CD4-positive, CD25-positive, alpha-beta regulatory T cell (primary cell): Measurements from ENCODE around the gene SAE1. TPM values are rescaled to one million over a fixed set of nuclear protein-coding genes. Genes with fewer than 3 reads are reported as not detected.
A peak's percentile ranks its signal among the peaks of the same experiment; 100 is the strongest.

Source experiments
- ATAC-seq, 2 donors: fragments of 150-1000 bp; cut with Tn5 transposase; one replicate each; pipeline ENCODE4 v1.10.0; 2021; ENCODE audit warnings: low read depth in 2 of 2, moderate number of reproducible peaks in 2 of 2, moderate library complexity in 1 of 2
- DNase-seq, 3 donors: peaks; one replicate each; pipeline versions ENCODE4 v3.0.0 to v3.0.0-alpha.2; 2012 to 2022; ENCODE audit warnings: mixed read lengths in 1 of 3
- H3K27ac ChIP-seq: one replicate; pipeline ENCODE4 v1.7.0; 2013; ENCODE audit warnings: mild to moderate bottlenecking, low read length; ENCODE audit not compliant: insufficient read depth, poor library complexity, severe bottlenecking
- H3K27me3 ChIP-seq: one replicate; pipeline ENCODE4 v1.7.0; 2013; ENCODE audit warnings: low read length; ENCODE audit not compliant: control insufficient read depth, insufficient read depth
- H3K36me3 ChIP-seq: one replicate; pipeline ENCODE4 v1.7.0; 2013; ENCODE audit warnings: mild to moderate bottlenecking, low read length, moderate library complexity; ENCODE audit not compliant: control insufficient read depth, insufficient read depth
- H3K4me1 ChIP-seq: 2 replicates; pipeline ENCODE4 v1.7.0; 2013; ENCODE audit warnings: mild to moderate bottlenecking, low read length; ENCODE audit not compliant: insufficient read depth, control insufficient read depth, poor library complexity, severe bottlenecking
- H3K4me3 ChIP-seq: one replicate; pipeline ENCODE4 v1.7.0; 2013; ENCODE audit warnings: low read depth, mild to moderate bottlenecking, low read length, moderate library complexity
- H3K9me3 ChIP-seq, 2 experiments: 1 replicate in 1 of 2; 2 replicates in 1 of 2; pipeline ENCODE4 v1.7.0; 2013; ENCODE audit warnings: low read length in 2 of 2, mild to moderate bottlenecking in 1 of 2, moderate library complexity in 1 of 2; ENCODE audit not compliant: control insufficient read depth in 2 of 2
- H3K27ac Mint-ChIP-seq, 3 donors: one replicate each; pipeline ENCODE4 v1.8.0; 2020 to 2022; ENCODE audit warnings: mild to moderate bottlenecking in 3 of 3, mixed read lengths in 3 of 3, moderate library complexity in 2 of 3
- H3K27me3 Mint-ChIP-seq: one replicate; pipeline ENCODE4 v1.8.0; 2022; ENCODE audit warnings: mild to moderate bottlenecking, mixed read lengths
- H3K36me3 Mint-ChIP-seq: one replicate; pipeline ENCODE4 v1.8.0; 2020; ENCODE audit warnings: mixed read lengths
- H3K4me1 Mint-ChIP-seq, 4 donors: one replicate each; pipeline ENCODE4 v1.8.0; 2020 to 2022; ENCODE audit warnings: mixed read lengths in 4 of 4, mild to moderate bottlenecking in 1 of 4
- H3K4me3 Mint-ChIP-seq, 4 donors: one replicate each; pipeline ENCODE4 v1.8.0; 2020 to 2022; ENCODE audit warnings: mild to moderate bottlenecking in 4 of 4, mixed read lengths in 4 of 4, moderate library complexity in 3 of 4
- H3K9me3 Mint-ChIP-seq, 7 donors: one replicate each; pipeline ENCODE4 v1.8.0; 2020 to 2022; ENCODE audit warnings: mixed read lengths in 7 of 7, mild to moderate bottlenecking in 3 of 7, moderate library complexity in 2 of 7
- polyA plus RNA-seq, 4 donors: library from polyadenylated mRNA; unstranded; fragments of 300-500 nt; fragmentation: Illumina TruSeq; gene quantifications; one replicate each; pipeline ENCODE4 v1.2.3, GENCODE V29; 2021
- total RNA-seq: library from RNA; stranded (reverse); gene quantifications from one replicate; pipeline ENCODE4 v1.2.3, GENCODE V29; 2022

The SAE1 gene
- total and polyA plus RNA-seq, 5 donors from 2014 or later: 45.5 to 127 (median 110) TPM

GRCh38 chr19:47107202-47107952 is 23.3 kb upstream of the SAE1 start:
- H3K27ac ChIP-seq: peak overlapping the region; percentile 100
- no peaks in the 10 kb centered on the region for H3K9me3 ChIP-seq
- H3K4me3 ChIP-seq: peak overlapping the region; percentile 99
- Mint-ChIP-seq H3K4me3 (peak overlapping the region; percentile 90 to 100 (median 99)), H3K9me3 (peaks cover 0 to 3% (median 0%) of the 10 kb centered on the region in 7 donors), H3K36me3 (peaks cover 15% of the 10 kb centered on the region), H3K4me1 (peaks cover 27 to 74% (median 52%) of the 10 kb centered on the region in 4 donors), H3K27me3 (no peaks in the 10 kb centered on the region), H3K27ac (peak overlapping the region; percentile 95 to 100 (median 99))
- H3K36me3 ChIP-seq: peaks cover 5% of the 10 kb centered on the region
- peaks cover 72% of the 10 kb centered on the region for H3K4me1 ChIP-seq
- H3K27me3 ChIP-seq: no peaks in the 10 kb centered on the region
- DNase-seq (peak; percentile 20 to 75 (median 68)), ATAC-seq (peak; percentile 41 to 51)

GRCh38 chr19:47107953-47108746 is 22.5 kb upstream of the SAE1 start:
- Mint-ChIP-seq H3K36me3 (peaks cover 15% of the 10 kb centered on the region), H3K4me1 (peaks cover 28 to 69% (median 48%) of the 10 kb centered on the region in 4 donors), H3K9me3 (peaks cover 0 to 3% (median 0%) of the 10 kb centered on the region in 7 donors), H3K27ac (peak overlapping the region; percentile 95 to 100 (median 99)), H3K27me3 (peaks cover 3% of the 10 kb centered on the region), H3K4me3 (peak overlapping the region; percentile 90 to 100 (median 99))
- Histone ChIP-seq H3K36me3 (peaks cover 5% of the 10 kb centered on the region), H3K4me1 (peaks cover 66% of the 10 kb centered on the region), H3K27ac (peak overlapping the region; percentile 100), H3K9me3 (no peaks in the 10 kb centered on the region), H3K27me3 (no peaks in the 10 kb centered on the region), H3K4me3 (peak overlapping the region; percentile 99)
- ATAC-seq (no peak), DNase-seq (no peak)

- peak overlapping the region; percentile 99 for H3K4me3 ChIP-seq
- Mint-ChIP-seq H3K27me3 (peaks cover 12% of the 10 kb centered on the region), H3K4me3 (peak overlapping the region; percentile 90 to 100 (median 99)), H3K36me3 (peaks cover 19% of the 10 kb centered on the region), H3K27ac (peak overlapping the region; percentile 99 to 100 (median 100)), H3K4me1 (peaks cover 31 to 73% (median 53%) of the 10 kb centered on the region in 4 donors), H3K9me3 (peaks cover 0 to 3% (median 0%) of the 10 kb centered on the region in 7 donors)
- no peaks in the 10 kb centered on the region for H3K27me3 ChIP-seq
- peak overlapping the region; percentile 100 for H3K27ac ChIP-seq
- ATAC-seq (no peak), DNase-seq (no peak)
- H3K36me3 ChIP-seq: peaks cover 5% of the 10 kb centered on the region
- H3K9me3 ChIP-seq: no peaks in the 10 kb centered on the region
- H3K4me1 ChIP-seq: peaks cover 71% of the 10 kb centered on the region
These were observed 21.5 kb upstream of the SAE1 start for GRCh38 chr19:47109177-47109540.

DNA sequence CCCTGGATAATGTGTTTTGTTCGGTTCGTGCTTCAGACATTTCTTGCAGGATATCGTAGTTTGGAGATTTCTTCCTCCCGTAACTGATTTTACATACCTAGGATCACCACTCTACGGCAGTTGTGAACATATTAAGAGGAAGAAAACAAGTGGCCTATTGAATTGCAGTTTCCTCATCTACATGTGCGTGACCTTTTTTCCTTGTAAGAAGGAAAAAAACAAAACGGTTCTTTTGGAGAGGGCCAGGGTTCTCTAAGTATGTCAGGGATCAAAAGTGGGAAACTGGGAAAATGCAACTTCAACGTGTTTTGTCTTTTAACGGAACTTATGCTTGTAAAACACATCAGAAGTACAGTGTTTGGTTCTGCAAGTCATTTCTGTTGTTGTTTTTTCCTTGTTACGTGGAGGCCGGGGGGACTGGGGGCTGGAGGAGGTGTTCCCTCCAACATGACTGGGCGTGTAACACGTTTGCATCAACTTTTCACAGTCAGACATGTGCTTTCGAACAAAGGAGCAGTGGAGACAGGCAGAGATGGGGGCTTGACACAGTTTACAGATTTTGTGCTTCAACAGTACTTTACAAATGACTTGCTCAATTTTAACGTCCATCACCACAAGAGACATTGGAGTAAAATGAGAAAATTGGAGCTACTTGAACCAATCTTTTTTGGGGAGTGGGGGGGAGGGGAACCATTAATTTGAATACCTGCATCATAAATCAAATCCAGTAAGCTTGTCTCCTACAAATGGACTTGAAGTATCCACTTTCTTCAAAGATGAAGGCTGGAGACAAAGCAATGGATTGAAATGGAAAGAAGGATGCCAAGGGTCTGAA is 20.9 kb upstream of the SAE1 start:
- Histone ChIP-seq H3K4me3 (peak overlapping the region; percentile 99), H3K9me3 (no peaks in the 10 kb centered on the region), H3K27ac (peak overlapping the region; percentile 100), H3K36me3 (peaks cover 5% of the 10 kb centered on the region), H3K4me1 (peaks cover 70% of the 10 kb centered on the region), H3K27me3 (no peaks in the 10 kb centered on the region)
- peaks cover 12% of the 10 kb centered on the region for H3K27me3 Mint-ChIP-seq
- H3K9me3 Mint-ChIP-seq: peaks cover 0 to 3% (median 0%) of the 10 kb centered on the region in 7 donors
- DNase-seq (peak; percentile 22 to 89 (median 49)), ATAC-seq (no peak)
- peaks cover 19% of the 10 kb centered on the region for H3K36me3 Mint-ChIP-seq
- peaks cover 31 to 69% (median 54%) of the 10 kb centered on the region in 4 donors for H3K4me1 Mint-ChIP-seq
- H3K27ac Mint-ChIP-seq: peak overlapping the region; percentile 99 to 100 (median 100)
- H3K4me3 Mint-ChIP-seq: peak overlapping the region; percentile 90 to 100 (median 99)

DNA sequence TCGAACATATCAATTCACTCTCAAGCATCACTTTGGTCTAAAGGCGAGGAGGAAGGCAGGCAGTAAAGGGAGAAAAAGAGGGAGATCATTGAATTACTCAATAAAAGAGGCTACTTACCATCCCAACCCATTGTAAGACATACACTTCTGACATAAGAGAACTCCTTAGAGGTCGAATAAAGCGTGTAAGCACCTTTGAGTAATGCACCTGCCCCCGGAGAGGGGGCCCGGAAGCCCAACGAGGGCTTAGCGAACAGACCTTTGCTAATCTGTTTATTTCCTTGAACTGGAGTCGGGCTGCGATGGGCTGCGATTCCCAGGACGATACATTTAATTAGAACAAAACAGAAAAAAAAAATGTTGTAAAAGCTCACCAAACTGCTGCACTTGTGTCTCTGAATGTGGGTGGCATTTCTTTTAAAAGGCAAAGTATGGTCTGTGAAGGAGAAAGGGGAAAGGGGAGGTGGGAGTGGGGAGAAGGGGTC is 20.1 kb upstream of the SAE1 start:
- Histone ChIP-seq H3K27ac (peak overlapping the region; percentile 100), H3K9me3 (no peaks in the 10 kb centered on the region), H3K4me3 (peak overlapping the region; percentile 99), H3K27me3 (no peaks in the 10 kb centered on the region), H3K36me3 (peaks cover 5% of the 10 kb centered on the region), H3K4me1 (peaks cover 62% of the 10 kb centered on the region)
- DNase-seq: peak; percentile 33 to 80 (median 48)
- ATAC-seq: no peak
- H3K36me3 Mint-ChIP-seq: peaks cover 19% of the 10 kb centered on the region
- peaks cover 12% of the 10 kb centered on the region for H3K27me3 Mint-ChIP-seq
- H3K4me1 Mint-ChIP-seq: peaks cover 30 to 61% (median 52%) of the 10 kb centered on the region in 4 donors
- H3K9me3 Mint-ChIP-seq: peaks cover 0 to 3% (median 0%) of the 10 kb centered on the region in 7 donors
- peak overlapping the region; percentile 90 to 100 (median 99) for H3K4me3 Mint-ChIP-seq
- peak overlapping the region; percentile 99 to 100 (median 100) for H3K27ac Mint-ChIP-seq

DNA sequence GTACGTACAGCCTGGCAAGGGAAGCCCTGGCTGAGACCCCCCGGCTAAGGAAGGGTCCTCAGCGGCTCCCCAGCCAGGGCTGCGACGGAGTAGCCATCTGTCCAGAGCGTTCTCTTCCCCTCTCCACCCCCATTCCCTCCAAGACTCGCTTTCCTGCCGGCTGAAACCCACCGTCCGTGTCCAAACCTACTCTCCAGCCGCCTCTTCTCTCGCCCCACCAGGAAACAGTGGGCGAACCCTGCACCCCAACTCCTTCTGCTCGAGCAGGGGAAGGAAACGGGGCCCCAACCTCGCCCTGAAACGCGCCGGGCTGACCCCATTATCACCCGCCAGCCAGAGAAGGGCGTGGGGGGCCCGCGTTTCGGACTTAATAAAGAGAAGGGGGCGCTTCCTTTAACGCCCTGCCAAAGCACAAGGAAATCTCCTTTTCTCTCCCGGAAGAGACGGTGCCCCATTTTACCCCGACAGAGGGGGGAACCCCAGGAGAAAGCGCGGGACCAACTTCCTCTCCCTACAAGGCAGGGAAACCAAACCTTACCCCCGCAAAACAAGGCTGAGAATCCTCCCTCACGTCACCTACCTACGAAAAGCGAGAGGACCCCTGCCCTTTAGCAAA is 19.5 kb upstream of the SAE1 start:
- H3K36me3 Mint-ChIP-seq: peaks cover 19% of the 10 kb centered on the region
- H3K4me1 Mint-ChIP-seq: peaks cover 26 to 57% (median 46%) of the 10 kb centered on the region in 4 donors
- peak; percentile 40 to 68 (median 43) for DNase-seq
- peaks cover 0 to 3% (median 0%) of the 10 kb centered on the region in 7 donors for H3K9me3 Mint-ChIP-seq
- Histone ChIP-seq H3K9me3 (no peaks in the 10 kb centered on the region), H3K27ac (peak overlapping the region; percentile 100), H3K4me3 (peak overlapping the region; percentile 99), H3K4me1 (peaks cover 57% of the 10 kb centered on the region), H3K36me3 (peaks cover 5% of the 10 kb centered on the region), H3K27me3 (no peaks in the 10 kb centered on the region)
- H3K27ac Mint-ChIP-seq: peak overlapping the region; percentile 99 to 100 (median 100)
- ATAC-seq: no peak
- peak overlapping the region; percentile 90 to 100 (median 99) for H3K4me3 Mint-ChIP-seq
- peaks cover 12% of the 10 kb centered on the region for H3K27me3 Mint-ChIP-seq
